Measurements from ENCODE around the gene TRAFD1.

- TF ChIP-seq MYC (IDR thresholded peaks at IDR 0.05; ENCODE audit: low read depth, low read length) (no peak), CTCF (IDR thresholded peaks at IDR 0.05; ENCODE audit: low read depth, low read length) (no peak), POLR2A (IDR thresholded peaks at IDR 0.05; ENCODE audit: extremely low read depth, insufficient read length) (no peak), MAX (IDR thresholded peaks at IDR 0.05; ENCODE audit: low read depth, low read length) (no peak)
Observed at GRCh38 chr12:112196196-112196875, 71.0 kb downstream of the TRAFD1 start.
